GM04504 (cell line): ENCODE measurements around the gene MAPK14.
"Not testable (repeated sequence)": the region's sequence is repeated elsewhere in the genome, so short reads cannot be mapped to it uniquely, and the experiment has no call there.

Experiments used
- DNase-seq: peaks from one replicate; pipeline ENCODE4 v3.0.0-alpha.2; 2012; ENCODE audit warnings: low read depth

MAPK14 gene

DNA sequence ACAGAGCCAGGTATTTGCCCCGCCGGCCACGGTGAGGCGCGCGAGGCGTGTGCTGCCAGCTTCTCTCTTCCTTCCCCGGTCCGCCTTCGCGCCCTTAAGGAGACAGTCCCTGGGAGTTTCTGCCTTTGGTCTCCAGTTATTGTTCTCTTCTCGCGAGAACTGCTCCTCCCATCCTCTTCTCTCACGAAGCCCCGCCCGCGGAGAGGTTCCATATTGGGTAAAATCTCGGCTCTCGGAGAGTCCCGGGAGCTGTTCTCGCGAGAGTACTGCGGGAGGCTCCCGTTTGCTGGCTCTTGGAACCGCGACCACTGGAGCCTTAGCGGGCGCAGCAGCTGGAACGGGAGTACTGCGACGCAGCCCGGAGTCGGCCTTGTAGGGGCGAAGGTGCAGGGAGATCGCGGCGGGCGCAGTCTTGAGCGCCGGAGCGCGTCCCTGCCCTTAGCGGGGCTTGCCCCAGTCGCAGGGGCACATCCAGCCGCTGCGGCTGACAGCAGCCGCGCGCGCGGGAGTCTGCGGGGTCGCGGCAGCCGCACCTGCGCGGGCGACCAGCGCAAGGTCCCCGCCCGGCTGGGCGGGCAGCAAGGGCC, at the start of gene MAPK14:
Gene MAPK14 (plus strand): TSS at position 308 of the 587 bp plus-strand sequence. CDS start 350 bp downstream, outside the sequence.
- DNase-seq, result peak; percentile 100

DNA sequence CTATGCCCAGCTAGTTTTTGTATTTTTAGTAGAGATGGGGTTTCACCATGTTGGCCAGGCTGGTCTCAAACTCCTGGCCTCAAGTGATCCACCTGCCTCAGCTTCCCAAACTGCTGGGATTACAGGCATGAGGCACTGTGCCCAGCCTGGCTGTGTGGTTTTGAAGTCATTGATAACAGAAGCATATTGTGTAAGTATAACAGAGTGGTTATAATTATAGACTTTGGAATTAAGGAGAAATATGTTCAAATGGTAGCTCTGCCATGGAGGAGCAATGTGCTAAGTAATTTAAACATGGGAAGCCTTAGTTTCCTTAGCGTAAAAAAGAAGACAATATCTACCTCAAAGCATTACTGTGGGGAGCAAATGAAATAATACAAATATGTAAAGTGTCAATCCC, 47.5 kb upstream of the MAPK14 start:
- not testable (repeated sequence) for DNase-seq

DNA sequence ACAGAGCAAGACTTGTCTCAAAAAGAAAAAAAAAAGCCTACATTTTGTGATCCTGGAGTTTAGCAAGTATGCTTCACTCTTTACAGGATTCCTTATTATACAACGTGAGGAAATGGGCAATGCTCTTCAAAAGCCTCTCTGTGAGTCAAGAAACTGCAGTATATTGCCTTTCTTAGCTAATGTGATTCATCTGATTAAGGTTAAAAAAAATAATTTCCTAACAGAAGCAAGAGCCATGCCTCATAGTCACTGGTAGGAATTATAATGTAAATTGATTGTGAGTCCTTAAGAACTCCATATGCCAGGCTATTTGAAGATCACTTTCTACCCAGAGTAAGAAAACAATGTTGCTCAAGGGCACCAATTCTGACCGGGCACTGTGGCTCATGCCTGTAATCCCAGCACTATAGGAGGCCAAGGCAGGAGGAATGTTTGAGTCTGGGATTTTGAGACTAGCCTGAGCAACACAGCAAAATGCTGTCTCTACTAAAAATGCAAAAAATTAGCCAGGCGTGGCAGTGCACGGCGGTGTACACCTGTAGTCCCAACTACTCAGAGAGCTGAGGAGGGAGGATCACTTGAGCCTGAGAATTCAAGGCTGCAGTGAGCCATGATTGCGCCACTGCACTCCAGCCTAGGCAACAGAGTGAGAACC, 46.5 kb upstream of the MAPK14 start:
- DNase-seq, result no peak

DNA sequence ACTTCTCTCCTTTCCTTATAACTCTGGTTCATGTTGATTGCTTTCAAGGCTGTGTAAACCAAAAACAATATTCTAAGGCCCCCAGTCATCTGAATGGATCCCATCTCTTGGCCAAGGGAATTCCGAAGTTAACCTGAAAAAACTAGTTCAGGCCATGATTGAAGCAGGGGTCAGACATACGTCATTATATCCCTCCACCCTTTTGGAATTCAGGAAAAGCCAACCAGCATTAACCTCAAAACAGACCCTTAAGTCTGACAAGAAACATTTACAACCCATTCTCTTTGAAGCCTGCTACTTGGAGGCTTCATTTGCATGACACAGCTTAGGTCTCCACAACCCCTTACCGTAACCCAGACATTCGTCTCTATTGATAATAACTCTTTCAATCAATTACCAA, 42.9 kb upstream of the MAPK14 start:
- DNase-seq, result no peak

DNA sequence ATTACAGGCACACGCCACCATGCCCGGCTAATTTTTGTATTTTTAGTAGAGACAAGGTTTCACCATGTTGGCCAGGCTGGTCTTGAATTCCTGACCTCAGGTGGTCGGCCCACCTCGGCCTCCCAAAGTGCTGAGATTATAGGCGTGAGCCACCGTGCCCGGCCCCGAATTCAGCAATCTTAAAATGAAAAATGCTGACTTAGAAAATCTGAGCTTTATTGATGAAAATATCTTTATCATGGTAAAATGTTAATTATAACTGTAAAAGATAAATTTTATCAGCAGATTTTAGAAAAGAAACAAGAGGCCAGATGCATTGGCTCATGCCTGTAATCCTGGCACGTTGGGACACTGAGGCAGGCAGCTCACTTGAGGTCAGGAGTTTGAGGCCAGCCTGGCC, 39.6 kb upstream of the MAPK14 start:
- DNase-seq, result not testable (repeated sequence)

DNA sequence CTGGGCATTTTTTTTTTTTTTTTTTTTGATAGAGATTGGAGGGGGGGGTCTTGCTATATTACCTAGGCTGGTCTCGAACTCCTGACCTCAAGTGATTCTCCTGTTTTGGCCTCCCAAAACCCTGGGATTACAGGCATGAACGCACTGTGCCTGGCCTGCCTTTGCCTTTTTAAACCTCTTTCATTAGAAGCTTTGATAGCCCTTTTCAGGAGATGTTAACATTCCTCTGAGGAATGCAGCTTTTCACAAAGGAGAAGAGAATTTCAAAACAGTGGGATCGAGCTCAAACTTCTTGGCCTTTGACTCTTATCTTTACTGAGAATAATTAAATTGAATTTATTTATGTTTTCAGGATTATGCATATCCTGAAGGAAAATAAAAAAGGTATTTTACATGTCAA, 34.5 kb upstream of the MAPK14 start:
- no peak for DNase-seq

DNA sequence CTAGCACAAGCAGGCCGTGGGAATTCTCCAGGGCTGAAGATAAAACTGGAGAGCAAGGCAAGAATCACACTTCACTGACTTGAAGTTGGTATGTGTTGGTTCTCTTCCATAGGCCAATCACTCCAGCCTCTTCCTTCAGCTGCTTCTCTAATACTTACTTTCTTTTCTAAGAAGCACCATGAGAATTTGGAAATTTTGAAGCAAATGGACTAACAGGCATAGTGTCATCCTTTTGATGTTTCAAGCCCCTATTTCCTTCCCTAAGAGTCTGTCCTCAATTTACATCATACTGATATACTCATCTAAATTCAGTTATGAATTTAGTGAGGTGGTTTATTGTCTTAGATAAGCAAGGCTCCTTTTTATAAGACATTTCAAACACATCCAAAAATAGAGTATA, 27.2 kb upstream of the MAPK14 start:
- no peak for DNase-seq

DNA sequence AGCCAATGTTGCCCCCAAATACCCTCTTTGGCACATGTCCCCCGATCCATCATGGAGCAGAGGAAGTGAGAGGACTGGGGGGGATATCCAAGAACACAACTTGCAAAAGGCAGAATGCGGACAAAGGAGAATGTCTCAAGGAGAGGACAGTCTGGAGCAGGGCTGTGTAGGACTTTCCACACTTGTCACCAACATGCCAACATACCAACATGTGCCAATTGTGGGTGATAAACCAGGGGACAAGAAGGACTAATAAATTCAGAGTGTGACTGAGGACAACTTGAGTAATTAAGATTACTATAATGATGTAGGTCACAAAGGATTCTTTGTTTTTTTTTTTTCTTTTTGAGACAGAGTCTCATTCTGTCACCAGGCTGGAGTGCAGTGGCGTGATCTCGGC, 11.9 kb upstream of the MAPK14 start:
- DNase-seq, result no peak

DNA sequence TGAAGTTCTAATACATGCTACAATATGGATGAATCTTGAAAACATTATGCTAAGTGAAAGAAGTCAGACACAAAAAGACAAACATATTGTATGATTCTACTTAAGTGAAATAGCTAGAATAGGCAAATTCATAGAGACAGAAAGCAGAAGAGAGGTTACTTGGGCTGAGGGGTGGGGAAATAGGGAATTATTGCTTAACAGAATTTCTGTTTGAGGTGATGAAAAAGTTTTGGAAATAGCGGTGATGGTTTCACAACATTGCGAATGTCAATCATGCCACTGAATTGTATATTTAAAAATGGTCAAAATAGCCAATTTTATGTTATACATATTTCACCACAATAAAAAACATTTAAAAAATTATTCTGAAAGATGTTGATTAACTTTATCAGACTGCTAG, 9.3 kb upstream of the MAPK14 start:
- no peak for DNase-seq

DNA sequence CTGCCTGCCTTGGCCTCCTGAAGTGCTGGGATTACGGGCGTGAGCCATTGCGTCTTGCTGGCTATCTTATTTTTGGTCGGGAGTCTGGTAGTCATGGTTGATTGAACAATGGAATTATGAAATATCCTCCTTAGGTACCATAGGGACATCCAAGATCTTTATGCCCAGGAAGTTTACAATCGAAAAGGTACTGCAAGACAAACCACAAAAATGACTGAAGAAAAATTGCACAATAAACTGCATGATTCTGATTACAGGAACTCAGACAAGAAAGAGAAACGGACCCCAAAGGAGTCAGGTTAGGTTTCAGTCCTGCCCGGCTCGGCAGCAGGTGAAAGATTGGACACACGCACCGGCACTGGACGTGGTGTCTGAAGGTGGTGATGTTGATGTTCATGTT, 8.4 kb upstream of the MAPK14 start:
- no peak for DNase-seq

DNA sequence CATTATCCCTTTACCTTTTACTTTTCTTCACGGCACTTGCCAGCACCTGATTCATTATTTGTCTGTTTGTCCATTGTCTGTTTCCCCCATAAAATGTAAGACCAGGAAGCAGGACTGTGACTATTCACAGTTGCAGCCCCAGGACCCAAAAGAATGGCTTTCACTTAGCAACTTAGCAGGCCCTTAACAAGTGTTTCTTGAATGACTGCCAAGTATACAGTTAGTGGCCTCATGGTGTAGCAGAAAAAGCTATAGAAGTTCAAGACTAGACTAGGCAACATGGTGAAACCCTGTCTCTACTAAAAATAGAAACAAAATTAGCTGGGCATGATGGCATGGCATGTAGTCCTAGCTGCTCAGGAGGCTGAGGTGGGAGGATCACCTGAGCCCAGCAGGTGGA, 7.5 kb upstream of the MAPK14 start:
- DNase-seq, result no peak

DNA sequence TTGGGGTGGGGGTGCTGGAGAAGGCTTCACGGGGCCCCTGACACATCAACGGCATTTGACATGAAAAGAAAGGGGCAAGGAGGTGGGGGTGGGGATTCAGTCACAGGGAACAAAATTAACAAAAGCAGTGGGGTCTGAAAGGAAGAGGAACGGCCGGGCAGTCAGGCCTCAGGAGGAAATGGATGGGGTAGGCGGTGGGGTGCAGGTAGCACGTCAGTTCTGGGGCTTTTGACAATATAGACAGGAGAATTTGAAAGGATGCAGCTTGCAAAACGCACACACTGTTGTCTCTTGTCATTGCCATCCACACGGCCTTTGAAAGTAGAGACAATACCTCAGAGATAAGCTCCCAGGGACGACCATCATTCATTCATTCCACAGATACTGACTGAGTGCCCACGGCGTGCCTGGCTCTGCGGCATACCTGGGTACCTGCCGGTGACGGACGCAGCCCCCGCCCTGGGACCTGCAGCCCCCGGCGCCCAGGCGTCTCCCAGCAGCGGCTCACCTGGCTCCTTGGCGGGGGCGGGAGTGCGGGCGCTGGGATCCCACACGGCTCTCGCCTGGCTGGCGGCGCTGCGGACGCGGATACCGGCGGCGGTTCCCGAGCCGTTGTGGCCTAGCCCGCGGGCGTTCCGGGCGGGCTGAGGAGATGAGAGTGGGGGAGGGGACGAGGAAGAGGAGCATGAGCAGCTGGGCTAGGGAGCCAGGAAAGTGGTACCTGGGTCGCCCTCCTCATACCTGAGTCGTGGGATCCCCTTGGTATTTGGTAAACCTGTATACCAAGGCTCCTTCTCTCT, 3.4 kb upstream of the MAPK14 start, which contains the start of gene SLC26A8:
Gene SLC26A8 (minus strand): TSS at position 646 of the 800 bp plus-strand sequence. CDS start 4,934 bp downstream, outside the sequence.
- DNase-seq, result no peak

DNA sequence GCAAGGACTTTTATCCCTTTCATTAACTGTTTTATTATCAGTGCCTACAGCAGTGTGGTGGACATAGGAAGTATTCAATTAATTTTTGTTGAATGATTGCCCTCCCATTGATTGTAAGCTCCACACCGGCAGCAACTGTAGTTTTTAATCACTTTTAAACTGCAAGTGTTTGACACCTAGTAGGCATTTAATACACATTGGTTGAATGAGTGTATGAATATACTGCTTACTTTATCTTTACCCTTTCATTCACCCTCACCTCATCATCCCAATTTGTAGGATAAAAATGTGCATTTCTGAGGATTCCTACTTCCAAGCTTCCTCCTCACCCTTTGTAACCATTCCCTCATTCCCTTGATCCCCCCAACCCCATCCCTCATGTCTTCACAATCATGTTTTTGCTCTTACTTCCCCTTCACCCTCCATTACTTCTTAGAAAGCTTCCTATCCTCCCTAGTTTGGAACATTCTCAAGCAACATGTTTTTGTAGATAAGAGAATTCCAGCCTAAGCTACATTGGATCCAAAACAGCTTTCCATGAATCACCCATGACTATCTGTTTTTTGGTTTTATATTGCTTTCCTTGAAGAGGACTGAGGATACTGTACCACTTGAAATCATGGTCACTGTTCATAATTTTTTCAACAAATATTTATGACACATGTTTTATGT, 2.2 kb upstream of the MAPK14 start:
- no peak for DNase-seq

DNA sequence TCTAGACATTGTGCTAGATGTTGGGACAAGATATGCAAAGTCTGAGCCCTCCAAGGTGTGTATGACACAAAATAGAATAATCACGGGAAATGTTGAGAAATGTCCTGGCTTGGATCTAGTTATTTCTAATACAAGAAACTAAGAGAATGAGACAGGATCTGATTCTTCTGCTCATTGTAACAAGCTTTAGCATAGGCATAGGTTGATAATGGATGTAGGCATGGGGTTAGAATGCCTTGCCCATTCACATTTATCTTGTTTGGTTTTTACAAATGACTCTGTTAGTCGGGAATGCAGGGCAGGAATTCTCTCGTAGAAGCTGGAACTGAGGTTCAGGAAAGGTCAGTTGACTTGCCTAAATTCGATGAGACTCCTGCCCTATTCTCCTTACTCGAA, 1.7 kb upstream of the MAPK14 start:
- DNase-seq, result no peak

DNA sequence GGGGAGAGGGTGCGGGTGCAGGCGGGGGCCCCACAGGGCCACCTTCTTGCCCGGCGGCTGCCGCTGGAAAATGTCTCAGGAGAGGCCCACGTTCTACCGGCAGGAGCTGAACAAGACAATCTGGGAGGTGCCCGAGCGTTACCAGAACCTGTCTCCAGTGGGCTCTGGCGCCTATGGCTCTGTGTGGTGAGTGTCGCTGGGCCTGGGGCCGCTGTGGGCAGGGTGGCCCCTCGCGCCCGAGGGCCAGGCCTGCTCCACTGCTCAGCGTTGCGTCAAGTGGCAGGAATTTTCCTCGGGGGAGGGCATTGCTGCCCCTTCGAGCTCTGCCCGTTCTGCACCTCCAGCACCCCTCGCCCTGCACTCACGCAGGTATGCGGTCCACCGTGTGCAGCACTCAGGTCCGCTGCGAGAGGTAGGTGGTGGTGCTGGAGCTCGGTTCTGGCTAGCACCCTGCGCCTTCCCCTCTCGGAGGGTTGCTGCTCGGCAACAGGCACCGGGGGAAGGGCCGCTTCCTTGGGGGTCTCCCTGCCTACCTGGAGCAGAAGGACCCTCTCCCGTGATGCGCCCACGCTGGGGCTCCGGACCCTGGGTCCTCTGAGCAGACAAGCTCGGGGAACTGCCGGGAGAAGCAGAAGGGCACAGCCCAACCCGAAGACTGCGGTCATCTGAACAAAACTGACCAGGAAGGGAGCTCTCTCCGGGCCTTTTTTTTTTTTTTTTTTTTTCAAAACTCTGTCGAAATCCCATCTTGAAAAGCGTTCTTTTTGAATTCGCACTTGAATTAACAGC, 674 bp downstream of the MAPK14 start:
- DNase-seq, result peak; percentile 6

DNA sequence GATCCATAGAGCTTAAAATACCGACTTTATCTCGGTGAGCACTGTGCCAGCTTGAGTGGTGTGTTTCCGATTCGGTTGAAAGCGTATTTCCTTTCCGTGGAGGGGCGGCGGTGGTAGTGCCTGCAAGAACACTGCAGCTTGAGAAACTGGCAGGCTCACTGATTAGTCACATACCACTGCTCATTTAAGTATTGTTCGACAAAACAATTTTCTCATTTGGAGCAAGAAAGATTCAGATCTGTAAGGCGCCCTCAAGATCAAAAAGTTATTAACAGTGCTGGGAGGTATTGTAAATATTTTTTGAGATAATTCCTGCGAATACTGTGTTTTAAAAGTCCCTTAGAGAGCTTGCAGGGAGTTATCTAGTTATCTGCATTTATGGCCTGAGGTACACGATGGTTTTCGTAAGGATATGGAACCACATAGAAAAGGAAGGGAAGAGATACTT, 1.3 kb downstream of the MAPK14 start:
- peak; percentile 48 for DNase-seq

DNA sequence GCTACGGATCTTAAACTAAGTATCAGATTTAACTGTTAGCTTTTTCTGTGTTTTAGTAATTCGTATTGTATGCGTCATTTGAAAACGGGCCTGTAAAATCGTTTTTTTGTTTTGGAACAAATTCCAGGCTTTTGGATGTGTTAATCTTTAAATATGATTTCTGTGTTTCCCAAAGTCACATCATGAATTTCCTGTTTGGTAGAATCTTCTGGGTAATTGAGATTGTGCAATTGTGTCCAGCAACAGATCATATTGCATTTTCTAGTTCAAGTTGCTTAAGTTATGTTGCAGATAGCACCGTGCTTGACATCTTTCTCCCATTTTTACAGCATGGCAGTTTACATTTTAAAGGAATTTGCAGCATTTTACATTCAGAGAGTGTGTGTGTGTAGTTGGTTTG, 1.9 kb downstream of the MAPK14 start:
- peak; percentile 51 for DNase-seq

DNA sequence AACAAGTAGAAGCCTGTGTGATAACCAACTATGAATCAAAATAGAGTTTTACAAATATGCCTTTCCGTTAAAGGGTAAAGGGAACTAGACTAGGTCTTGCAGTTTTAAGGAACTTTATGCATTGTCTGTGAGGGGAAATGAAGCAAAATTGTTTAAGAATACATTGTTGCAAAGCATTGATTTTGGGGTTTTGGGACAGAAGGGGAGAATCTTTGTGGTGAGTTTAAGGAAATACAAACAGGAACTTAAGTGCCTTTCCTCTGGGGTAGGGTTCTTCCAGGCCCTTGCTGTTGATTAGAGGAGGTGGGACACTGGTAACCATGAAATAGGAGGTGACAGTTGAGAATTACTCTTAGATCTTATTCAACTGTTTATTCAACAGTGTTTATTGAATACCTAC, 4.7 kb downstream of the MAPK14 start:
- no peak for DNase-seq

DNA sequence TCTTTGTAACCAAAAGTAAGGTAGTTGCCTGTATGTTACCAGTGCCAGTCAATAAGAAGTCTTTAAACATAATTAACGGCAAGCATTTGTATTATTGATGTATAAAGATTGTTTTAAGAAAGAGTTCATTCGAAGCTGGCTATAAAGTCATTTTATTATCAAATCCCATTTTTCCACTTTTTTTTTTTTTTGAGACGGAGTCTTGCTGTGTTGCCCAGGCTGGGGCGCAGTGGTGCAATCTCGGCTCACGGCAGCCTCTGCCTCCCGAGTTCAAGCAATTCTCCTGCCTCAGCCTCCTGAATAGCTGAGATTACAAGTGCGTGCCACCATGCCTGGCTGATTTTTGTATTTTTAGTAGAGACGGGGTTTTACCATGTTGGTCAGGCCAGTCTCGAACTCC, 5.5 kb downstream of the MAPK14 start:
- DNase-seq, result not testable (repeated sequence)

DNA sequence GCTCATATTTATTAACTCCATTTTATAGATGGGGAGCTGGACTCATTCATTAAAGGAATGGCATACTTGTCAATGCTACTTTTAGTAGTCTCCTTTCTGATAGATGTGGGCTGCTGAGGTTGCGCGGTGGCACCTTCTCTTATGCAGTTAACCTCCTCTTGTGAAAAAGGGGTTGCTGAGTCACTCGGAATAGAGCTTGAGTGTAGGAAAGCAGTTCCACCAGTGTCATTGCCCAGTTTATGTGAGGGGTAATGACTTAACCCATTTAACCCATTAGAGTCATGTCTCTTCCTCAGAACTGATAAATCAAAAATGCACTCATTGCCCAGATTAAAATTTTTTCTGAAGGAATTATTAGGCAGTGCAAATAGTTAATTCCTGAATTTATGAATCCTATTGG, 6.3 kb downstream of the MAPK14 start:
- DNase-seq, result no peak

DNA sequence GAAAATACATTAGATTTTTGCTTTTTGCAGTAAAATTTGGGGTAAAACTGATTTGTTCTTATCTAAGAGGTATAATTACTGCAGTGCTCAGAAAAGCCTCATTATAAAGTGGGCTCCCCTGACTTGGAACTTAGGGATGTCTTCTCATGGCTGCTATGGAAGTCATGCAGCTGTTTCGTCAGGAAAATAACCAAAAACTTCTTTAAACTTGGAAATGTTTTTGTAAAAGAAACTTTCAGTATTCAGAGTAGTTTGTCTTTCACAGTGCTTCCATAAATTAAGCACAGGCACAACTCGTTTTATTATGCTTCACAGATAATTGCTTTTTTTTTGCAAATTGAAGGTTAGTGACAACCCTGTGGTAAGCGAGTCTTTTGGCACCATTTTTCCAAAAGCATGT, 6.8 kb downstream of the MAPK14 start:
- DNase-seq, result no peak

DNA sequence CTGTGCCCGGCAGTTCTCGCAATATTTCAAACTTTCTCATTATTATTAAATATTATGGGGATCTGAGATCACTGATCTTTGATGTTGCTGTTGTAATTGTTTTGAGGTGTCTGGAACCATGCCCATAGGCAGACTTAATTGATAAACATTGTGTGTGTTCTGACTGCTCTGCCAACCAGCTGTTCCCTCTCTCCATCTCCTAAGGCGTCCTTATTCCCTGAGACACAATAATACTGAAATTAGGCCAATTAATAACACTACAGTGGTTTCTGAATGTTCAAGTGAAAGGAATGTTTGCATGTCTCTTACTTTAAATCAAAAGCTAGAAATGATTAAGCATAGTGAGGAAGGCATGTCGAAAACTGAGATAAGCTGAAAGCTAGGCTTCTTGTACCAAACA, 7.6 kb downstream of the MAPK14 start:
- no peak for DNase-seq
